H9 (cell line): ENCODE measurements around the gene CXCR3. TPM values are rescaled to one million over a fixed set of nuclear protein-coding genes. Genes with fewer than 3 reads are reported as not detected.

Experiments
- DNase-seq: peaks from one replicate; pipeline ENCODE4 v3.0.0-alpha.2; 2017
- H2AFZ ChIP-seq: one replicate; pipeline ENCODE4 v1.6.1; 2013; ENCODE audit warnings: mild to moderate bottlenecking, low read length, control low read depth, moderate library complexity
- H2AK5ac ChIP-seq: 2 replicates; pipeline ENCODE4 v1.6.1; 2013; ENCODE audit warnings: low read length, control low read depth, mixed read lengths; ENCODE audit not compliant: insufficient read length
- H2BK120ac ChIP-seq: one replicate; pipeline ENCODE4 v1.6.1; 2013; ENCODE audit warnings: low read depth, mild to moderate bottlenecking, low read length, control low read depth, inconsistent platforms; ENCODE audit not compliant: poor library complexity, severe bottlenecking
- H2BK12ac ChIP-seq: 2 replicates; pipeline ENCODE4 v1.6.1; 2013; ENCODE audit warnings: low read length, control low read depth, mixed read lengths, low read depth; ENCODE audit not compliant: insufficient read length
- H2BK15ac ChIP-seq: 2 replicates; pipeline ENCODE4 v1.6.1; 2013; ENCODE audit warnings: low read depth, low read length, control low read depth
- H2BK20ac ChIP-seq: one replicate; pipeline ENCODE4 v1.6.1; 2013; ENCODE audit warnings: low read depth, mild to moderate bottlenecking, low read length, control low read depth, inconsistent platforms; ENCODE audit not compliant: poor library complexity, severe bottlenecking
- H2BK5ac ChIP-seq: 2 replicates; pipeline ENCODE4 v1.6.1; 2013; ENCODE audit warnings: low read length, control low read depth, mixed read lengths; ENCODE audit not compliant: insufficient read length
- H3K14ac ChIP-seq: 2 replicates; pipeline ENCODE4 v1.6.1; 2013; ENCODE audit warnings: low read length, control low read depth; ENCODE audit not compliant: insufficient read depth
- H3K18ac ChIP-seq: 2 replicates; pipeline ENCODE4 v1.6.1; 2013; ENCODE audit warnings: low read depth, mild to moderate bottlenecking, mixed read lengths, low read length, control low read depth; ENCODE audit not compliant: insufficient read length
- H3K23ac ChIP-seq: 2 replicates; pipeline ENCODE4 v1.6.1; 2013; ENCODE audit warnings: low read length, control low read depth, mixed read lengths, low read depth; ENCODE audit not compliant: insufficient read length
- H3K23me2 ChIP-seq: 2 replicates; pipeline ENCODE4 v1.6.1; 2013; ENCODE audit warnings: low read depth, mild to moderate bottlenecking, mixed read lengths, low read length, control low read depth; ENCODE audit not compliant: insufficient read length, poor library complexity, severe bottlenecking
- H3K27ac ChIP-seq: 2 replicates; pipeline ENCODE4 v1.5.1; 2013; ENCODE audit warnings: low read length, control low read depth, mixed read lengths, low read depth; ENCODE audit not compliant: insufficient read length
- H3K27me3 ChIP-seq: 2 replicates; pipeline ENCODE4 v1.6.1; 2013; ENCODE audit warnings: low read length, control low read depth, inconsistent platforms; ENCODE audit not compliant: insufficient read depth
- H3K4ac ChIP-seq: 2 replicates; pipeline ENCODE4 v1.6.1; 2013; ENCODE audit warnings: low read depth, mild to moderate bottlenecking, control low read depth, inconsistent platforms, low read length, moderate library complexity
- H3K4me1 ChIP-seq: 2 replicates; pipeline ENCODE4 v1.6.1; 2013; ENCODE audit warnings: low read length, control low read depth, inconsistent platforms; ENCODE audit not compliant: insufficient read depth
- H3K4me2 ChIP-seq: 2 replicates; pipeline ENCODE4 v1.6.1; 2013; ENCODE audit warnings: low read length, control low read depth, mixed read lengths; ENCODE audit not compliant: insufficient read length, insufficient read depth
- H3K56ac ChIP-seq: 2 replicates; pipeline ENCODE4 v1.6.1; 2013; ENCODE audit warnings: low read depth, mild to moderate bottlenecking, mixed read lengths, low read length, control low read depth; ENCODE audit not compliant: insufficient read length
- H3K79me1 ChIP-seq: 2 replicates; pipeline ENCODE4 v1.6.1; 2013; ENCODE audit warnings: low read depth, mild to moderate bottlenecking, moderate library complexity, low read length, control low read depth, inconsistent platforms; ENCODE audit not compliant: insufficient read depth, poor library complexity, severe bottlenecking
- H3K79me2 ChIP-seq: 2 replicates; pipeline ENCODE4 v1.6.1; 2013; ENCODE audit warnings: low read length, control low read depth, inconsistent platforms; ENCODE audit not compliant: insufficient read depth
- H3K9ac ChIP-seq: 2 replicates; pipeline ENCODE4 v1.6.1; 2013; ENCODE audit warnings: low read length, control low read depth, mixed read lengths; ENCODE audit not compliant: insufficient read length; ENCODE audit errors: extremely low read depth
- H3K9me3 ChIP-seq: one replicate; pipeline ENCODE4 v1.6.1; 2013; ENCODE audit warnings: low read depth, low read length, inconsistent platforms; ENCODE audit not compliant: control insufficient read depth
- H3T11ph ChIP-seq: one replicate; pipeline ENCODE4 v1.6.1; 2013; ENCODE audit warnings: mild to moderate bottlenecking, low read length, control low read depth, inconsistent platforms
- H4K20me1 ChIP-seq: one replicate; pipeline ENCODE4 v1.6.1; 2013; ENCODE audit not compliant: control insufficient read depth, insufficient read length, insufficient read depth
- H4K5ac ChIP-seq: 2 replicates; pipeline ENCODE4 v1.6.1; 2013; ENCODE audit warnings: low read depth, mild to moderate bottlenecking, mixed read lengths, low read length, control low read depth; ENCODE audit not compliant: insufficient read length
- H4K8ac ChIP-seq: replicated peaks from 2 replicates; pipeline ENCODE4 v1.6.1; 2013; ENCODE audit warnings: low read length, control low read depth, mixed read lengths, low read depth; ENCODE audit not compliant: insufficient read length
- H4K91ac ChIP-seq: 2 replicates; pipeline ENCODE4 v1.6.1; 2013; ENCODE audit warnings: low read depth, mild to moderate bottlenecking, moderate library complexity, mixed read lengths, low read length, control low read depth; ENCODE audit not compliant: insufficient read length
- H3K27ac Mint-ChIP-seq, 3 experiments: 2 replicates in 2 of 3; 3 replicates in 1 of 3; pipeline ENCODE4 v1.8.0; 2020 to 2021; ENCODE audit warnings: mixed read lengths in 3 of 3, mild to moderate bottlenecking in 1 of 3, moderate library complexity in 1 of 3
- H3K27me3 Mint-ChIP-seq: 2 replicates; pipeline ENCODE4 v1.8.0; 2021; ENCODE audit warnings: low read depth, mild to moderate bottlenecking, moderate library complexity, mixed read lengths
- H3K36me3 Mint-ChIP-seq, 3 experiments: 2 replicates in 2 of 3; 3 replicates in 1 of 3; pipeline ENCODE4 v1.8.0; 2020 to 2021; ENCODE audit warnings: low read depth in 3 of 3, mixed read lengths in 3 of 3; ENCODE audit not compliant: insufficient read depth in 1 of 3
- H3K4me1 Mint-ChIP-seq, 2 experiments: 2 replicates each; pipeline ENCODE4 v1.8.0; 2020; ENCODE audit warnings: mixed read lengths in 2 of 2
- H3K4me3 Mint-ChIP-seq, 2 experiments: 2 replicates in 1 of 2; 3 replicates in 1 of 2; pipeline ENCODE4 v1.8.0; 2020 to 2021; ENCODE audit warnings: mild to moderate bottlenecking in 2 of 2, mixed read lengths in 2 of 2, moderate library complexity in 1 of 2
- H3K9me3 Mint-ChIP-seq, 2 experiments: 2 replicates in 1 of 2; 3 replicates in 1 of 2; pipeline ENCODE4 v1.8.0; 2020; ENCODE audit warnings: mild to moderate bottlenecking in 2 of 2, mixed read lengths in 2 of 2, moderate library complexity in 1 of 2
- WGBS: extraction: QIAGEN DNeasy Blood & Tissue Kit; methylation state at CpG from one replicate; pipeline ENCODE4 v1.1.7; 2013; ENCODE audit warnings: missing lambda C conversion rate, low lambda C conversion rate, mixed read lengths; ENCODE audit not compliant: insufficient read length; ENCODE audit errors: extremely low coverage; 5-methylcytosine and 5-hydroxymethylcytosine counted together
- total RNA-seq: library from RNA; stranded (reverse); gene quantifications from 2 replicates; pipeline ENCODE4 v1.2.1, GENCODE V29; 2021
- TF ChIP-seq, protein P1 (sequence below): fragments of 200-600 bp; sonication (generic); conservative IDR thresholded peaks from 3 replicates; pipeline ENCODE4 v1.8.0; 2021; ENCODE audit warnings: antibody characterized with exemption, mild to moderate bottlenecking

The CXCR3 gene
- total RNA-seq, 1 experiment from 2014 or later: not detected

DNA sequence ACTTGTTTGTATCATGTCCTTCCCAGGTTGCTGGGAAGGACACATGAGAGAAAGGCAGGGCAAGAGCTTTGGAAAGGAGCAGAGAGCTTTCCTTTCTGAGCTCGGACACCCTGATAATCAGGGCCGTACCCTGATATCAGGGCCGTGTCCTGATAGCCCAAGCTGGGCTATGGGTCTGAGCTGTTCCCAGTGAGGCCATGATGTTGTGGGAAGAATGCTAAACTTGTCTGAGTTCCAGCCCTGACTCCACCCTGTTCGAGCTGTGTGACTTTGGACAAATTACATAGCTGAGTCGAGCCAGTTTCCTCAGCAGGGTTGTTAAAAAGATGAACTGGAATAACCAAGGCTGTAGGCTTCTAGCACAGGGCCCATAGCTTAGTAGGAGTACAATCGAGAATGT lies 3.3 kb upstream of the CXCR3 start:
- Histone ChIP-seq H4K5ac (no peak overlapping the region), H3T11ph (no peak overlapping the region), H2BK20ac (no peak overlapping the region), H2BK15ac (no peak overlapping the region), H3K79me1 (no peaks in the 10 kb centered on the region), H3K9me3 (peaks cover 27% of the 10 kb centered on the region), H3K4ac (no peak overlapping the region), H3K14ac (no peak overlapping the region), H4K91ac (no peak overlapping the region), H3K23me2 (no peaks in the 10 kb centered on the region), H4K8ac (no peak overlapping the region), H3K9ac (no peak overlapping the region), H2BK5ac (no peak overlapping the region), H2AFZ (no peak overlapping the region), H3K4me2 (no peak overlapping the region), H3K79me2 (no peaks in the 10 kb centered on the region), H2AK5ac (no peak overlapping the region), H2BK12ac (no peak overlapping the region), H4K20me1 (no peaks in the 10 kb centered on the region), H3K27me3 (no peaks in the 10 kb centered on the region), H3K56ac (no peak overlapping the region), H3K23ac (no peak overlapping the region), H3K4me1 (no peaks in the 10 kb centered on the region), H3K27ac (no peak overlapping the region), H3K18ac (no peak overlapping the region), H2BK120ac (no peak overlapping the region)
- TF ChIP-seq, protein P1, sequence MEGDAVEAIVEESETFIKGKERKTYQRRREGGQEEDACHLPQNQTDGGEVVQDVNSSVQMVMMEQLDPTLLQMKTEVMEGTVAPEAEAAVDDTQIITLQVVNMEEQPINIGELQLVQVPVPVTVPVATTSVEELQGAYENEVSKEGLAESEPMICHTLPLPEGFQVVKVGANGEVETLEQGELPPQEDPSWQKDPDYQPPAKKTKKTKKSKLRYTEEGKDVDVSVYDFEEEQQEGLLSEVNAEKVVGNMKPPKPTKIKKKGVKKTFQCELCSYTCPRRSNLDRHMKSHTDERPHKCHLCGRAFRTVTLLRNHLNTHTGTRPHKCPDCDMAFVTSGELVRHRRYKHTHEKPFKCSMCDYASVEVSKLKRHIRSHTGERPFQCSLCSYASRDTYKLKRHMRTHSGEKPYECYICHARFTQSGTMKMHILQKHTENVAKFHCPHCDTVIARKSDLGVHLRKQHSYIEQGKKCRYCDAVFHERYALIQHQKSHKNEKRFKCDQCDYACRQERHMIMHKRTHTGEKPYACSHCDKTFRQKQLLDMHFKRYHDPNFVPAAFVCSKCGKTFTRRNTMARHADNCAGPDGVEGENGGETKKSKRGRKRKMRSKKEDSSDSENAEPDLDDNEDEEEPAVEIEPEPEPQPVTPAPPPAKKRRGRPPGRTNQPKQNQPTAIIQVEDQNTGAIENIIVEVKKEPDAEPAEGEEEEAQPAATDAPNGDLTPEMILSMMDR: no peak
- Mint-ChIP-seq H3K4me3 (no peak overlapping the region), H3K9me3 (peaks cover 64 to 82% of the 10 kb centered on the region in 2 experiments), H3K27ac (no peak overlapping the region), H3K4me1 (peaks cover 2 to 14% of the 10 kb centered on the region in 2 experiments; a peak in 1 of 4 replicates), H3K27me3 (no peaks in the 10 kb centered on the region), H3K36me3 (peaks cover 0 to 6% (median 2%) of the 10 kb centered on the region in 3 experiments; a peak in 4 of 7 replicates)
- DNase-seq: no peak
- no CpG with 5 or more reads among the region's 6 CpGs for WGBS
